ENCODE measurements around the gene SLC6A18.

- TF ChIP-seq ELF4 (IDR thresholded peaks at IDR 0.05) (no peak), L3MBTL2 (conservative IDR thresholded peaks at IDR 0.05) (no peak), FOXK2 (IDR thresholded peaks at IDR 0.05) (no peak), CTBP1 (IDR thresholded peaks at IDR 0.05; ENCODE audit: borderline replicate concordance) (no peak), FOXM1 (IDR thresholded peaks at IDR 0.05; ENCODE audit: borderline replicate concordance) (no peak), SP1 (IDR thresholded peaks at IDR 0.05) (no peak), FOXA1 (IDR thresholded peaks at IDR 0.05) (no peak), SUZ12 (IDR thresholded peaks at IDR 0.05) (no peak), ZNF384 (IDR thresholded peaks at IDR 0.05) (no peak)
- TF ChIP-seq, protein P1, sequence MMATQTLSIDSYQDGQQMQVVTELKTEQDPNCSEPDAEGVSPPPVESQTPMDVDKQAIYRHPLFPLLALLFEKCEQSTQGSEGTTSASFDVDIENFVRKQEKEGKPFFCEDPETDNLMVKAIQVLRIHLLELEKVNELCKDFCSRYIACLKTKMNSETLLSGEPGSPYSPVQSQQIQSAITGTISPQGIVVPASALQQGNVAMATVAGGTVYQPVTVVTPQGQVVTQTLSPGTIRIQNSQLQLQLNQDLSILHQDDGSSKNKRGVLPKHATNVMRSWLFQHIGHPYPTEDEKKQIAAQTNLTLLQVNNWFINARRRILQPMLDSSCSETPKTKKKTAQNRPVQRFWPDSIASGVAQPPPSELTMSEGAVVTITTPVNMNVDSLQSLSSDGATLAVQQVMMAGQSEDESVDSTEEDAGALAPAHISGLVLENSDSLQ (IDR thresholded peaks at IDR 0.05) = no peak
Observed at GRCh38 chr5:1208221-1208742, 16.9 kb upstream of the SLC6A18 start.
